Central memory CD8-positive, alpha-beta T cell (primary cell): ENCODE results near the gene KLHL29.

Experiments used
- ATAC-seq: fragments of 150-1000 bp; cut with Tn5 transposase; replicated peaks from 2 replicates; pipeline ENCODE4 v1.10.0; 2022; ENCODE audit warnings: mild to moderate bottlenecking, moderate FRiP score, moderate number of reproducible peaks; ENCODE audit not compliant: poor library complexity, severe bottlenecking; ENCODE audit errors: extremely low read depth
- DNase-seq, 2 donors: peaks; one replicate each; pipeline ENCODE4 v3.0.0; 2021; ENCODE audit warnings: low spot score in 2 of 2
- H3K27ac Mint-ChIP-seq: one replicate; pipeline ENCODE4 v1.8.0; 2022; ENCODE audit warnings: low read depth, mild to moderate bottlenecking, moderate library complexity, mixed read lengths
- H3K27me3 Mint-ChIP-seq: one replicate; pipeline ENCODE4 v1.8.0; 2022; ENCODE audit warnings: mixed read lengths
- H3K36me3 Mint-ChIP-seq: one replicate; pipeline ENCODE4 v1.8.0; 2022; ENCODE audit warnings: mild to moderate bottlenecking, moderate library complexity, mixed read lengths; ENCODE audit not compliant: insufficient read depth
- H3K4me1 Mint-ChIP-seq: one replicate; pipeline ENCODE4 v1.8.0; 2022; ENCODE audit warnings: mixed read lengths
- H3K4me3 Mint-ChIP-seq: one replicate; pipeline ENCODE4 v1.8.0; 2022; ENCODE audit warnings: mild to moderate bottlenecking, moderate library complexity, mixed read lengths
- H3K9me3 Mint-ChIP-seq: one replicate; pipeline ENCODE4 v1.8.0; 2022; ENCODE audit warnings: mixed read lengths

KLHL29 gene

GRCh38 chr2:23453836-23454460 is 69.0 kb downstream of the KLHL29 start:
- DNase-seq = no peak
- Mint-ChIP-seq H3K27ac (no peak overlapping the region), H3K36me3 (no peaks in the 10 kb centered on the region), H3K4me1 (peaks cover 9% of the 10 kb centered on the region), H3K27me3 (peaks cover 34% of the 10 kb centered on the region), H3K9me3 (no peaks in the 10 kb centered on the region), H3K4me3 (no peak overlapping the region)
- ATAC-seq = no peak

- H3K27me3 Mint-ChIP-seq = peaks cover 34% of the 10 kb centered on the region
- H3K27ac Mint-ChIP-seq = no peak overlapping the region
These were observed 69.6 kb downstream of the KLHL29 start for GRCh38 chr2:23454501-23455120.

GRCh38 chr2:23456396-23456795 is 71.4 kb downstream of the KLHL29 start:
- no peak overlapping the region for H3K27ac Mint-ChIP-seq

More at GRCh38 chr2:23454501-23455120, 69.6 kb downstream of the KLHL29 start:
- peaks cover 9% of the 10 kb centered on the region for H3K4me1 Mint-ChIP-seq
- DNase-seq (no peak), ATAC-seq (no peak)
- no peaks in the 10 kb centered on the region for H3K9me3 Mint-ChIP-seq
- H3K36me3 Mint-ChIP-seq = no peaks in the 10 kb centered on the region
- no peak overlapping the region for H3K4me3 Mint-ChIP-seq

GRCh38 chr2:23456881-23457760 is 72.1 kb downstream of the KLHL29 start:
- H3K4me1 Mint-ChIP-seq = peaks cover 9% of the 10 kb centered on the region
- H3K27me3 Mint-ChIP-seq = peaks cover 23% of the 10 kb centered on the region
- ATAC-seq (no peak), DNase-seq (no peak)
- no peak overlapping the region for H3K4me3 Mint-ChIP-seq
- no peaks in the 10 kb centered on the region for H3K9me3 Mint-ChIP-seq
- no peak overlapping the region for H3K27ac Mint-ChIP-seq
- H3K36me3 Mint-ChIP-seq = no peaks in the 10 kb centered on the region

More at GRCh38 chr2:23456396-23456795, 71.4 kb downstream of the KLHL29 start:
- Mint-ChIP-seq H3K27me3 (peaks cover 27% of the 10 kb centered on the region), H3K4me1 (peaks cover 9% of the 10 kb centered on the region), H3K9me3 (no peaks in the 10 kb centered on the region), H3K36me3 (no peaks in the 10 kb centered on the region), H3K4me3 (no peak overlapping the region)
- no peak for ATAC-seq
- no peak for DNase-seq

- no peak for ATAC-seq
- no peaks in the 10 kb centered on the region for H3K36me3 Mint-ChIP-seq
- H3K4me3 Mint-ChIP-seq = no peak overlapping the region
- DNase-seq = no peak
- peaks cover 23% of the 10 kb centered on the region for H3K27me3 Mint-ChIP-seq
- no peak overlapping the region for H3K27ac Mint-ChIP-seq
- no peaks in the 10 kb centered on the region for H3K9me3 Mint-ChIP-seq
- H3K4me1 Mint-ChIP-seq = peaks cover 2% of the 10 kb centered on the region
These were observed 73.2 kb downstream of the KLHL29 start for GRCh38 chr2:23457990-23458682.

GRCh38 chr2:23459032-23459431 is 74.1 kb downstream of the KLHL29 start:
- no peak overlapping the region for H3K4me3 Mint-ChIP-seq
- peaks cover 23% of the 10 kb centered on the region for H3K27me3 Mint-ChIP-seq
- no peak for DNase-seq
- no peak for ATAC-seq
- no peaks in the 10 kb centered on the region for H3K9me3 Mint-ChIP-seq
- H3K36me3 Mint-ChIP-seq = no peaks in the 10 kb centered on the region
- H3K27ac Mint-ChIP-seq = no peak overlapping the region
- no peaks in the 10 kb centered on the region for H3K4me1 Mint-ChIP-seq

- Mint-ChIP-seq H3K4me1 (no peaks in the 10 kb centered on the region), H3K27ac (no peak overlapping the region), H3K4me3 (no peak overlapping the region), H3K27me3 (peaks cover 20% of the 10 kb centered on the region), H3K36me3 (no peaks in the 10 kb centered on the region), H3K9me3 (no peaks in the 10 kb centered on the region)
- DNase-seq = no peak
- no peak for ATAC-seq
These were observed 75.2 kb downstream of the KLHL29 start for GRCh38 chr2:23460228-23460627.

- H3K36me3 Mint-ChIP-seq = no peaks in the 10 kb centered on the region
These were observed 76.0 kb downstream of the KLHL29 start for GRCh38 chr2:23460993-23461392.

GRCh38 chr2:23464156-23464555 is 79.2 kb downstream of the KLHL29 start:
- Mint-ChIP-seq H3K9me3 (no peaks in the 10 kb centered on the region), H3K4me1 (no peaks in the 10 kb centered on the region)
- ATAC-seq = no peak

More at GRCh38 chr2:23460993-23461392, 76.0 kb downstream of the KLHL29 start:
- Mint-ChIP-seq H3K4me3 (no peak overlapping the region), H3K9me3 (no peaks in the 10 kb centered on the region), H3K27me3 (peaks cover 24% of the 10 kb centered on the region), H3K27ac (no peak overlapping the region), H3K4me1 (no peaks in the 10 kb centered on the region)
- ATAC-seq = no peak
- DNase-seq = no peak

GRCh38 chr2:23464905-23465537 is 80.0 kb downstream of the KLHL29 start:
- Mint-ChIP-seq H3K4me1 (no peaks in the 10 kb centered on the region), H3K27ac (no peak overlapping the region), H3K36me3 (no peaks in the 10 kb centered on the region), H3K9me3 (no peaks in the 10 kb centered on the region), H3K27me3 (peaks cover 57% of the 10 kb centered on the region), H3K4me3 (no peak overlapping the region)
- no peak for ATAC-seq
- DNase-seq = no peak

More at GRCh38 chr2:23464156-23464555, 79.2 kb downstream of the KLHL29 start:
- H3K4me3 Mint-ChIP-seq = no peak overlapping the region
- no peaks in the 10 kb centered on the region for H3K36me3 Mint-ChIP-seq
- H3K27me3 Mint-ChIP-seq = peaks cover 48% of the 10 kb centered on the region
- no peak overlapping the region for H3K27ac Mint-ChIP-seq
- DNase-seq = no peak

GRCh38 chr2:23465936-23466335 is 81.0 kb downstream of the KLHL29 start:
- no peaks in the 10 kb centered on the region for H3K4me1 Mint-ChIP-seq
- ATAC-seq (no peak), DNase-seq (no peak)
- H3K9me3 Mint-ChIP-seq = no peaks in the 10 kb centered on the region
- peaks cover 66% of the 10 kb centered on the region for H3K27me3 Mint-ChIP-seq
- H3K36me3 Mint-ChIP-seq = no peaks in the 10 kb centered on the region
- no peak overlapping the region for H3K4me3 Mint-ChIP-seq
- H3K27ac Mint-ChIP-seq = no peak overlapping the region

- DNase-seq (no peak), ATAC-seq (no peak)
- Mint-ChIP-seq H3K4me3 (no peak overlapping the region), H3K36me3 (no peaks in the 10 kb centered on the region), H3K27me3 (peaks cover 78% of the 10 kb centered on the region), H3K4me1 (no peaks in the 10 kb centered on the region), H3K27ac (no peak overlapping the region), H3K9me3 (no peaks in the 10 kb centered on the region)
These were observed 82.6 kb downstream of the KLHL29 start for GRCh38 chr2:23467618-23468017.
